ENCODE measurements around the gene BORCS8. TPM values are rescaled to one million over a fixed set of nuclear protein-coding genes. Genes with fewer than 3 reads are reported as not detected.
A peak's percentile ranks its signal among the peaks of the same experiment; 100 is the strongest.

Gene BORCS8
- total and polyA plus RNA-seq, 2 of the 13 experiments (the other 11 are each of a cell fraction or from before 2014, with no cell fraction given): 9.6 to 13.3 TPM

DNA sequence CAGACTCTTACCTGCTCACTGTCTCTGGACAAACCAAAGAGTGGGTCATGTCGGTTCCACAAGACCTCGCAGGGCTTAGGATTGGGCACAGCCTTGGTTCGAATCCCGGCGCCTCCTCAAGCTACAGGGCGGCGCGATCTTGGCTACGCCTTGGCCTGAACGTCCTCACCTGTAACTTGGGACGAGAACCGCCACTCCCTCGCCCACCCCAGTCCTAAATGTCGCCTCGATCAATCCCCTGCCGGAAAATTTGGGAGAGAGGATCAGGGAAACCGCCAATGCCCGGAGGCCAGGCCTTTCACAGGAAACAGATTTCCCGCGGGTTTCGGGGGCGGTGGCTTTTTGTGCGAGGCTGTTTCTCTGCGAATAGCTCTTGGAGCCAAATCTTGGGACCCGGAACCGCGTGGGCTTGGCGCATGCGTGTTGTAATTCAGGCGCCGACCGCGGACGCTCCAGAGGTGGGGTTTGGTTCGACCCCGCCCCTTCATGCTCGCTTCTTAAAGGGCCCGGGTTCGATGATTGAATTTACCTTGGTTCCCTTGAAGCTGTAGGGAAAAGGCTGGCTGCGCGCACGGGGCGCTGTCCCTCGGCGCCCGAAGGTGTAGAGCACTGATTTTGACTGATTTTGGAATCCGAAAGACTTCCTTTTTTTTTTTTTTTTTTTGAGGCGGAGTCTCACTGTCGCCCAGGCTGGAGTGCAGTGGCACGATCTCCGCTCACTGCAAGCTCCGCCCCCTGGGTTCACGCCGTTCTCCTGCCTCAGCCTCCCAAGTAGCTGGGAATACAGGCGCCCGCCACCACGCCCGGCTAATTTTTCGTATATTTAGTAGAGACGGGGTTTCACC, 11.3 kb upstream of the BORCS8 start, which contains the start of gene NR2C2AP (continued):
- TF ChIP-seq ZNF274 (CRISPR knock-in tag; IDR thresholded peaks at IDR 0.05): peak; percentile 11; the same call in 1 of the 2 replicates
- TF ChIP-seq MEIS1 (CRISPR knock-in tag; IDR thresholded peaks at IDR 0.05; ENCODE audit: borderline replicate concordance): no peak
- no peak for TF ChIP-seq RBAK (CRISPR knock-in tag; IDR thresholded peaks at IDR 0.05)
- TF ChIP-seq CENPX (CRISPR knock-in tag; IDR thresholded peaks at IDR 0.05): no peak
- no peak for TF ChIP-seq HNF4A (CRISPR knock-in tag; IDR thresholded peaks at IDR 0.05)
- TF ChIP-seq, protein P1, sequence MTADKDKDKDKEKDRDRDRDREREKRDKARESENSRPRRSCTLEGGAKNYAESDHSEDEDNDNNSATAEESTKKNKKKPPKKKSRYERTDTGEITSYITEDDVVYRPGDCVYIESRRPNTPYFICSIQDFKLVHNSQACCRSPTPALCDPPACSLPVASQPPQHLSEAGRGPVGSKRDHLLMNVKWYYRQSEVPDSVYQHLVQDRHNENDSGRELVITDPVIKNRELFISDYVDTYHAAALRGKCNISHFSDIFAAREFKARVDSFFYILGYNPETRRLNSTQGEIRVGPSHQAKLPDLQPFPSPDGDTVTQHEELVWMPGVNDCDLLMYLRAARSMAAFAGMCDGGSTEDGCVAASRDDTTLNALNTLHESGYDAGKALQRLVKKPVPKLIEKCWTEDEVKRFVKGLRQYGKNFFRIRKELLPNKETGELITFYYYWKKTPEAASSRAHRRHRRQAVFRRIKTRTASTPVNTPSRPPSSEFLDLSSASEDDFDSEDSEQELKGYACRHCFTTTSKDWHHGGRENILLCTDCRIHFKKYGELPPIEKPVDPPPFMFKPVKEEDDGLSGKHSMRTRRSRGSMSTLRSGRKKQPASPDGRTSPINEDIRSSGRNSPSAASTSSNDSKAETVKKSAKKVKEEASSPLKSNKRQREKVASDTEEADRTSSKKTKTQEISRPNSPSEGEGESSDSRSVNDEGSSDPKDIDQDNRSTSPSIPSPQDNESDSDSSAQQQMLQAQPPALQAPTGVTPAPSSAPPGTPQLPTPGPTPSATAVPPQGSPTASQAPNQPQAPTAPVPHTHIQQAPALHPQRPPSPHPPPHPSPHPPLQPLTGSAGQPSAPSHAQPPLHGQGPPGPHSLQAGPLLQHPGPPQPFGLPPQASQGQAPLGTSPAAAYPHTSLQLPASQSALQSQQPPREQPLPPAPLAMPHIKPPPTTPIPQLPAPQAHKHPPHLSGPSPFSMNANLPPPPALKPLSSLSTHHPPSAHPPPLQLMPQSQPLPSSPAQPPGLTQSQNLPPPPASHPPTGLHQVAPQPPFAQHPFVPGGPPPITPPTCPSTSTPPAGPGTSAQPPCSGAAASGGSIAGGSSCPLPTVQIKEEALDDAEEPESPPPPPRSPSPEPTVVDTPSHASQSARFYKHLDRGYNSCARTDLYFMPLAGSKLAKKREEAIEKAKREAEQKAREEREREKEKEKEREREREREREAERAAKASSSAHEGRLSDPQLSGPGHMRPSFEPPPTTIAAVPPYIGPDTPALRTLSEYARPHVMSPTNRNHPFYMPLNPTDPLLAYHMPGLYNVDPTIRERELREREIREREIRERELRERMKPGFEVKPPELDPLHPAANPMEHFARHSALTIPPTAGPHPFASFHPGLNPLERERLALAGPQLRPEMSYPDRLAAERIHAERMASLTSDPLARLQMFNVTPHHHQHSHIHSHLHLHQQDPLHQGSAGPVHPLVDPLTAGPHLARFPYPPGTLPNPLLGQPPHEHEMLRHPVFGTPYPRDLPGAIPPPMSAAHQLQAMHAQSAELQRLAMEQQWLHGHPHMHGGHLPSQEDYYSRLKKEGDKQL (CRISPR knock-in tag; IDR thresholded peaks at IDR 0.05; ENCODE audit: low read depth): no peak
- no peak for TF ChIP-seq ZNF432 (CRISPR knock-in tag; IDR thresholded peaks at IDR 0.05; ENCODE audit: borderline replicate concordance)
- TF ChIP-seq RFXAP (CRISPR knock-in tag; IDR thresholded peaks at IDR 0.05; ENCODE audit: borderline replicate concordance): no peak
- TF ChIP-seq, protein P2, sequence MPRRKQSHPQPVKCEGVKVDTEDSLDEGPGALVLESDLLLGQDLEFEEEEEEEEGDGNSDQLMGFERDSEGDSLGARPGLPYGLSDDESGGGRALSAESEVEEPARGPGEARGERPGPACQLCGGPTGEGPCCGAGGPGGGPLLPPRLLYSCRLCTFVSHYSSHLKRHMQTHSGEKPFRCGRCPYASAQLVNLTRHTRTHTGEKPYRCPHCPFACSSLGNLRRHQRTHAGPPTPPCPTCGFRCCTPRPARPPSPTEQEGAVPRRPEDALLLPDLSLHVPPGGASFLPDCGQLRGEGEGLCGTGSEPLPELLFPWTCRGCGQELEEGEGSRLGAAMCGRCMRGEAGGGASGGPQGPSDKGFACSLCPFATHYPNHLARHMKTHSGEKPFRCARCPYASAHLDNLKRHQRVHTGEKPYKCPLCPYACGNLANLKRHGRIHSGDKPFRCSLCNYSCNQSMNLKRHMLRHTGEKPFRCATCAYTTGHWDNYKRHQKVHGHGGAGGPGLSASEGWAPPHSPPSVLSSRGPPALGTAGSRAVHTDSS (CRISPR knock-in tag; conservative IDR thresholded peaks at IDR 0.05): no peak
- TF ChIP-seq RARA (CRISPR knock-in tag; IDR thresholded peaks at IDR 0.05): no peak
- no peak for TF ChIP-seq RELA (CRISPR knock-in tag; IDR thresholded peaks at IDR 0.05)
- TF ChIP-seq, protein P3, sequence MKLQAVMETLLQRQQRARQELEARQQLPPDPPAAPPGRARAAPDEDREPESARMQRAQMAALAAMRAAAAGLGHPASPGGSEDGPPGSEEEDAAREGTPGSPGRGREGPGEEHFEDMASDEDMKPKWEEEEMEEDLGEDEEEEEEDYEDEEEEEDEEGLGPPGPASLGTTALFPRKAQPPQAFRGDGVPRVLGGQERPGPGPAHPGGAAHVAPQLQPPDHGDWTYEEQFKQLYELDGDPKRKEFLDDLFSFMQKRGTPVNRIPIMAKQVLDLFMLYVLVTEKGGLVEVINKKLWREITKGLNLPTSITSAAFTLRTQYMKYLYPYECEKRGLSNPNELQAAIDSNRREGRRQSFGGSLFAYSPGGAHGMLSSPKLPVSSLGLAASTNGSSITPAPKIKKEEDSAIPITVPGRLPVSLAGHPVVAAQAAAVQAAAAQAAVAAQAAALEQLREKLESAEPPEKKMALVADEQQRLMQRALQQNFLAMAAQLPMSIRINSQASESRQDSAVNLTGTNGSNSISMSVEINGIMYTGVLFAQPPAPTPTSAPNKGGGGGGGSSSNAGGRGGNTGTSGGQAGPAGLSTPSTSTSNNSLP (IDR thresholded peaks at IDR 0.05; ENCODE audit: low read depth, low read length): no peak
- no peak for TF ChIP-seq FOXK2 (IDR thresholded peaks at IDR 0.05)
